IMR-90 (cell line): Measurements from ENCODE around the gene CYP24A1. TPM values are rescaled to one million over a fixed set of nuclear protein-coding genes. Genes with fewer than 3 reads are reported as not detected.
A peak's percentile ranks its signal among the peaks of the same experiment; 100 is the strongest.

Source experiments
- ATAC-seq: fragments of 200-7000 bp; cut with Tn5 transposase; 2 replicates; pipeline ENCODE4 v1.9.1; 2020; ENCODE audit warnings: low read depth, mild to moderate bottlenecking, moderate library complexity
- BruUV-seq: library from RNA; stranded (reverse); fragments of 400-500 nt; replicated peaks from 2 replicates; lab custom pipeline; 2021; lab: Mats Ljungman, UMichigan
- CTCF ChIA-PET: fragments of 300-600 bp; formaldehyde crosslinking; extraction: SDS; loops from one replicate; lab custom pipeline; 2021; ENCODE audit warnings: antibody characterized with exemption; lab: Yijun Ruan, JAX
- POLR2A ChIA-PET: fragments of 300-600 bp; sonication (Branson Sonifier 250); formaldehyde crosslinking; loops from one replicate; lab custom pipeline; 2022; ENCODE audit warnings: antibody characterized with exemption; ENCODE audit not compliant: unreplicated experiment; lab: Charles Lee
- DNase-seq: peaks from one replicate; pipeline ENCODE4 v3.0.0; 2013
- H2AFZ ChIP-seq: replicated peaks from 2 replicates; pipeline ENCODE3; 2013; ENCODE audit warnings: low read length, mild to moderate bottlenecking; ENCODE audit not compliant: poor library complexity
- H2AK5ac ChIP-seq: 2 replicates; pipeline ENCODE4 v1.6.1; 2013; ENCODE audit warnings: low read depth, low read length, inconsistent platforms
- H2AK9ac ChIP-seq: replicated peaks from 2 replicates; pipeline ENCODE3; 2013; ENCODE audit warnings: mild to moderate bottlenecking, low read depth, low read length, moderate library complexity; ENCODE audit not compliant: poor library complexity
- H2BK120ac ChIP-seq: 2 replicates; pipeline ENCODE4 v1.6.1; 2013; ENCODE audit warnings: low read depth, low read length, inconsistent platforms
- H2BK15ac ChIP-seq: 3 replicates; pipeline ENCODE4 v1.6.1; 2013; ENCODE audit warnings: low read depth, low read length, inconsistent platforms
- H2BK20ac ChIP-seq: 2 replicates; pipeline ENCODE4 v1.6.1; 2013; ENCODE audit warnings: low read depth, mild to moderate bottlenecking, inconsistent platforms, low read length, moderate library complexity
- H2BK5ac ChIP-seq: 2 replicates; pipeline ENCODE4 v1.6.1; 2013; ENCODE audit warnings: mild to moderate bottlenecking, low read depth, low read length, inconsistent platforms; ENCODE audit not compliant: poor library complexity, severe bottlenecking
- H3K14ac ChIP-seq: replicated peaks from 2 replicates; pipeline ENCODE4 v1.6.1; 2013; ENCODE audit warnings: low read depth, low read length, inconsistent platforms
- H3K18ac ChIP-seq: 2 replicates; pipeline ENCODE4 v1.6.1; 2013; ENCODE audit warnings: low read depth, low read length, control low read depth
- H3K23ac ChIP-seq: 2 replicates; pipeline ENCODE4 v1.6.1; 2013; ENCODE audit warnings: low read depth, low read length, inconsistent platforms
- H3K27ac ChIP-seq: 2 replicates; pipeline ENCODE4 v1.5.1; 2013; ENCODE audit warnings: mild to moderate bottlenecking, control low read depth, low read length; ENCODE audit not compliant: insufficient read depth
- H3K27me3 ChIP-seq: 2 replicates; pipeline ENCODE4 v1.6.1; 2013; ENCODE audit warnings: low read length; ENCODE audit not compliant: control insufficient read depth, insufficient read depth
- H3K36me3 ChIP-seq: 2 replicates; pipeline ENCODE4 v1.6.1; 2013; ENCODE audit warnings: low read length, mixed read lengths; ENCODE audit not compliant: control insufficient read depth, insufficient read depth
- H3K4ac ChIP-seq: 2 replicates; pipeline ENCODE4 v1.6.1; 2013; ENCODE audit warnings: low read depth, low read length, inconsistent platforms
- H3K4me1 ChIP-seq: 2 replicates; pipeline ENCODE4 v1.6.1; 2013; ENCODE audit warnings: low read length, mixed read lengths; ENCODE audit not compliant: control insufficient read depth, insufficient read depth
- H3K4me2 ChIP-seq: 2 replicates; pipeline ENCODE4 v1.6.1; 2013; ENCODE audit warnings: low read depth, mild to moderate bottlenecking, control low read depth, low read length, moderate library complexity
- H3K4me3 ChIP-seq: 2 replicates; pipeline ENCODE4 v1.5.1; 2013; ENCODE audit warnings: low read depth, mild to moderate bottlenecking, control low read depth, low read length, moderate library complexity; ENCODE audit not compliant: insufficient read depth
- H3K56ac ChIP-seq: 2 replicates; pipeline ENCODE4 v1.6.1; 2013; ENCODE audit warnings: low read length, inconsistent platforms; ENCODE audit not compliant: insufficient read depth; ENCODE audit errors: extremely low read depth
- H3K79me1 ChIP-seq, 2 experiments: 2 replicates each; pipeline ENCODE4 v1.6.1; 2013; ENCODE audit warnings: low read length in 2 of 2, inconsistent platforms in 1 of 2, low read depth in 1 of 2
- H3K9ac ChIP-seq: 2 replicates; pipeline ENCODE4 v1.6.1; 2013; ENCODE audit warnings: low read depth, low read length, control low read depth
- H3K9me1 ChIP-seq: 2 replicates; pipeline ENCODE4 v1.6.1; 2013; ENCODE audit warnings: low read length, inconsistent platforms; ENCODE audit not compliant: insufficient read depth
- H3K9me3 ChIP-seq: 2 replicates; pipeline ENCODE4 v1.6.1; 2013; ENCODE audit warnings: low read length; ENCODE audit not compliant: control insufficient read depth, insufficient read depth
- H4K20me1 ChIP-seq: 2 replicates; pipeline ENCODE4 v1.6.1; 2013; ENCODE audit warnings: low read length, inconsistent platforms; ENCODE audit not compliant: insufficient read depth
- H4K5ac ChIP-seq: 2 replicates; pipeline ENCODE4 v1.6.1; 2013; ENCODE audit warnings: mild to moderate bottlenecking, low read depth, low read length, control low read depth
- H4K8ac ChIP-seq, 2 experiments: 2 replicates each; pipeline ENCODE4 v1.6.1; 2013; ENCODE audit warnings: low read depth in 2 of 2, low read length in 2 of 2, control low read depth in 1 of 2, inconsistent platforms in 1 of 2
- H4K91ac ChIP-seq: 2 replicates; pipeline ENCODE4 v1.6.1; 2013; ENCODE audit warnings: low read depth, low read length, inconsistent platforms; ENCODE audit not compliant: insufficient read depth
- MAFK ChIP-seq: IDR thresholded peaks from 2 replicates; pipeline ENCODE4 v1.6.1; 2012; ENCODE audit warnings: low read depth, low read length, improper control_type of control experiment
- MAZ ChIP-seq: IDR thresholded peaks from 2 replicates; pipeline ENCODE4 v1.6.1; 2012; ENCODE audit warnings: low read depth, mild to moderate bottlenecking, low read length, improper control_type of control experiment, moderate library complexity, borderline replicate concordance
- MXI1 ChIP-seq: IDR thresholded peaks from 2 replicates; pipeline ENCODE4 v1.6.1; 2012; ENCODE audit warnings: low read depth, mild to moderate bottlenecking, low read length, moderate library complexity, borderline replicate concordance
- WGBS, 2 experiments: methylation state at CpG; one replicate each; pipeline versions ENCODE4 v1.1.5 to v1.1.7; 2013; ENCODE audit warnings: missing lambda C conversion rate in 2 of 2; ENCODE audit not compliant: insufficient read length in 1 of 2; ENCODE audit errors: extremely low coverage in 2 of 2; 5-methylcytosine and 5-hydroxymethylcytosine counted together
- dilution Hi-C: fragments of 300-500 bp; cut with HindIII; formaldehyde crosslinking; loops from one replicate; pipeline ENCODE4 v1.14.3; 2018; ENCODE audit warnings: low sequenced_read_pairs; ENCODE audit not compliant: unreplicated experiment
- in situ Hi-C: fragments of 300-500 bp; cut with MboI; formaldehyde crosslinking; loops from 3 replicates; pipeline ENCODE4 v1.14.3; 2019; ENCODE audit warnings: low sequenced_read_pairs, inconsistent platforms, mixed read lengths
- intact Hi-C: fragments of 100-400 bp; cut with micrococcal nuclease; formaldehyde crosslinking; loops from 2 replicates; pipeline ENCODE4 v1.10.0; 2022
- polyA plus RNA-seq, 3 experiments: library from polyadenylated mRNA; depleted of rRNA; stranded (reverse); fragments of >200 nt; gene quantifications; 2 replicates each; pipeline ENCODE4 v1.2.3, GENCODE V29; 2012; ENCODE audit warnings: low replicate concordance in 1 of 3
- total RNA-seq: library from RNA; depleted of rRNA; stranded (reverse); fragments of >200 nt; gene quantifications from 2 replicates; pipeline ENCODE4 v1.2.3, GENCODE V29; 2012

The CYP24A1 gene
- total and polyA plus RNA-seq, 2 of the 4 experiments (the other 2 are of a cell fraction): not detected

- no peak overlapping the region for H3K56ac ChIP-seq
- no peak for DNase-seq
- ChIA-PET CTCF (interaction anchor here (1.5 kb wide), 1 partner anchor 10 kb away, joined by 6 read pairs; no protein-coding TSS in a partner anchor), POLR2A (no interaction called here)
- dilution Hi-C loops (no loop called here), intact Hi-C loops (loop anchor here (2.0 kb wide), 1 partner anchor 77 kb away; no protein-coding TSS in a partner anchor), in situ Hi-C loops (loop anchor here (10.0 kb wide), 1 partner anchor 635 kb away; no protein-coding TSS in a partner anchor)
- peak overlapping the region; percentile 79 for H3K4me3 ChIP-seq
- H3K18ac ChIP-seq: no peak overlapping the region
- WGBS, 2 experiments: no CpG with 5 or more reads among the region's 5 CpGs
- H3K4ac ChIP-seq: peak overlapping the region; percentile 15; the same call in 1 of the 2 replicates
- H3K36me3 ChIP-seq: peaks cover 2% of the 10 kb centered on the region; the same call in 1 of the 2 replicates
- no peak for ATAC-seq
- H3K9ac ChIP-seq: no peak overlapping the region
- H3K4me2 ChIP-seq: peak overlapping the region; percentile 83
- H3K9me1 ChIP-seq: peaks cover 6% of the 10 kb centered on the region; the same call in 1 of the 2 replicates
- H2BK15ac ChIP-seq: no peak overlapping the region
- no peak overlapping the region for H2BK20ac ChIP-seq
- H3K27ac ChIP-seq: no peak overlapping the region
- H2AK5ac ChIP-seq: no peak overlapping the region
- H4K8ac ChIP-seq: no peak overlapping the region
- H3K9me3 ChIP-seq: no peaks in the 10 kb centered on the region
- no peak for TF ChIP-seq MXI1
- no peak for TF ChIP-seq MAZ
- TF ChIP-seq MAFK: no peak
- H3K79me1 ChIP-seq: peaks cover 27 to 46% of the 10 kb centered on the region in 2 experiments
- BruUV-seq: TSS peak; percentile 35
- no peak overlapping the region for H4K91ac ChIP-seq
- peaks cover 5% of the 10 kb centered on the region for H3K4me1 ChIP-seq
- no peak overlapping the region for H3K14ac ChIP-seq
- H3K23ac ChIP-seq: no peak overlapping the region
- no peak overlapping the region for H2BK120ac ChIP-seq
- no peak overlapping the region for H2AK9ac ChIP-seq
- H2AFZ ChIP-seq: no peak overlapping the region
- no peak overlapping the region for H2BK5ac ChIP-seq
- H4K20me1 ChIP-seq: peaks cover 36% of the 10 kb centered on the region; the same call in 1 of the 2 replicates
- no peak overlapping the region for H4K5ac ChIP-seq
- no peaks in the 10 kb centered on the region; the same call in 1 of the 2 replicates for H3K27me3 ChIP-seq
Observed at GRCh38 chr20:54209216-54209813, 35.5 kb upstream of the CYP24A1 start.
